GM21423 (cell line): ENCODE data around the gene ZNF71.

Experiments
- ATAC-seq: cut with Tn5 transposase; IDR thresholded peaks from one replicate; pipeline ENCODE4 v1.9.1; 2021; ENCODE audit warnings: mild to moderate bottlenecking, moderate library complexity; ENCODE audit not compliant: unreplicated experiment

Gene ZNF71

DNA sequence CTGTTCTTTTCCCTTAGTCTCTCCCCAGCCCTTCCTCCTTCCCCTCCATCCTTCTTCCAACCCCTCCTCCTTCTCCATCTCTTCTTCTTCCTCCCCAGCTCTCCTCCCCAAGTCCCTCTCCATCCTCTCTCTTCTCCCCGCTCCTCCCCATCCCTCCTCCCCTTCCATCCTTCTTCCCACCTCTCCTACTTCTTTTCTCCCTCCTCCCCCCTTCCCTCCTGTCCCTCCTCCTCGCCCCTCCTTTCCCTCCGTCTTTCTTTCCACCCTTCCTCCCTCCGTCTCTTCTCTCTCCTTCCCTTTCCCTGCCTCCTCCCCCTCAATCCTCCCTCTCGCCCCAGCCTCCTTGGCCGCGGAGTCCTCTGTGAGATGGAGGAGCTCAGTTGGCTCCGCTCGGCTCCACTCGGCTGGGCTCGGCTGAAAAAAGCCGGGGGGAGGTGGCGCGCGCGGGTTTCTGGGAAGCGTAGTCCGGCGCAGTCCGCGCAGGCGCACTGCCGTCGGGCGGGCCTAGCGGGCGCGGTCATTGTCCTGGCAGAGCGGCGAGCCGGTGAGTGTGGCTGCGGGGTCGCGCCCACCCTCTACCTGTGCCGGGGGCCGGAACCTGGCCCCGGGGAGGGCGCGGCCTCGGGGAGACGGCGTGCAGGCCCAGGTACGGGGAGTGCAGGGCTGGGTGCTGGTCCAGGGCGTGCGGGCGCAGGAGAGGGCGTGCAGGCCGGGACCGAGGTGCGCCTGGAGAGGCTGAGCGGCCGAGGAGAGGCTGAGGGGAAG, at the start of gene ZNF71:
Gene ZNF71 (plus strand): TSS at position 520 of the 765 bp plus-strand sequence. CDS start 6,257 bp downstream, outside the sequence.
- ATAC-seq = peak; percentile 96

DNA sequence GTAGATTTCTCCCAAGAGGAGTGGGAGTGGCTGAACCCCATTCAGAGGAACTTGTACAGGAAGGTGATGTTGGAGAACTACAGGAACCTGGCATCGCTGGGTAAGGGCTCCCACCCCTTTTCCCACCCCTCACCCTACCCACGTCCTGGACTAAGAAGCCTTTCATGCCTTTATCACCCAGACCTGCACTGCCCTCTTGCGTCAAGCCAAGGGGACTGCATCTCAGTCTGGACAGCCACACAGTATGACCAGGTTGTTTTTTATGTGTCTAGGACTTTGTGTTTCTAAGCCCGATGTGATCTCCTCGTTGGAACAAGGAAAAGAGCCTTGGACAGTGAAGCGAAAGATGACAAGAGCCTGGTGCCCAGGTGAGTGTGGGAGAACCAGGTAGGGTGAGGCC, 47.6 kb upstream of the ZNF71 start:
- ATAC-seq = no peak

DNA sequence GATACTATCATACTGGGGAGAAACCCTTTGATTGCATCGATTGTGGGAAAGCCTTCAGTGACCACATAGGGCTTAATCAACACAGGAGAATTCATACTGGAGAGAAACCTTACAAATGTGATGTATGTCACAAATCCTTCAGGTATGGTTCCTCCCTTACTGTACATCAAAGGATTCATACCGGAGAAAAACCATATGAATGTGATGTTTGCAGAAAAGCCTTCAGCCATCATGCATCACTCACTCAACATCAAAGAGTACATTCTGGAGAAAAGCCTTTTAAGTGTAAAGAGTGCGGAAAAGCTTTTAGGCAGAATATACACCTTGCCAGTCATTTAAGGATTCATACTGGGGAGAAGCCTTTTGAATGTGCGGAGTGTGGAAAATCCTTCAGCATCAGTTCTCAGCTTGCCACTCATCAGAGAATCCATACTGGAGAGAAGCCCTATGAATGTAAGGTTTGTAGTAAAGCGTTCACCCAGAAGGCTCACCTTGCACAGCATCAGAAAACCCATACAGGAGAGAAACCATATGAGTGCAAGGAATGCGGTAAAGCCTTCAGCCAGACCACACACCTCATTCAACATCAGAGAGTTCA, 40.7 kb upstream of the ZNF71 start:
- ATAC-seq = no peak

DNA sequence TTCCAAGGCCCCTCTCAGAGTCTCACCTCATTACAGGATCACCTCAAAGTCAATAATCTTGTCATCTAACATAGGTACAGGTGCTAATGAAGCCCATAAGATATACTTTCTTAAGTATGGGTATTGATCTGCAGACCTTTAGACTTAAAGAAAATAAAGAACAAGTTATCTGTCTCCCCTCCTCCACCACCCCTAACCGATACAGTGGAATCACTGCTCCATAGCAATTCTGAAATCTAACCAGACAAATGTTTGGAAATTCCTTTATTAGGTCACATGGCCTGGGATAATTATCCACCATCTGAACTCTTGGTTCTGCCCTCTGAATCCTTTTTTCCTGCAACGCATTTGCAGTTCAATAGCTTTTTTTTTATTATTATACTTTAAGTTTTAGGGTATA, 32.3 kb upstream of the ZNF71 start:
- ATAC-seq = no peak

DNA sequence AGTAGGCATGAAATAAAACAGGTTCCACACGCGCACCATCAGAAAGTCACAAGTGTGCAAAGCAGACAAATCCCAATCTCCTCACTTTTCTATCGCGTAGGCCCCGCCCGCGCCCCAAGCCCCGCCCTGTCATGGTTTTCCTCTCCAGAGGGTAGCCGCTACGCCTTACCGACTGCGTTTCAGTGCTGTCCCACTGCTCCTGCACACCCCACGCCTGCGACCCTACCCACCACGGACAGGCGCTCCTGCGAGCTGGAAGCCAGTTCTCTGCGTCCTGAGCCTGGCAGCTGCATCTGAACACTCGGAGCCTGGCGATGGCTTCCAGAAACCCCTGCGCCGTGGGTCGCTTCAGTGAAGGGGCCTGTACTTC, 28.2 kb upstream of the ZNF71 start:
- peak; percentile 31 for ATAC-seq

DNA sequence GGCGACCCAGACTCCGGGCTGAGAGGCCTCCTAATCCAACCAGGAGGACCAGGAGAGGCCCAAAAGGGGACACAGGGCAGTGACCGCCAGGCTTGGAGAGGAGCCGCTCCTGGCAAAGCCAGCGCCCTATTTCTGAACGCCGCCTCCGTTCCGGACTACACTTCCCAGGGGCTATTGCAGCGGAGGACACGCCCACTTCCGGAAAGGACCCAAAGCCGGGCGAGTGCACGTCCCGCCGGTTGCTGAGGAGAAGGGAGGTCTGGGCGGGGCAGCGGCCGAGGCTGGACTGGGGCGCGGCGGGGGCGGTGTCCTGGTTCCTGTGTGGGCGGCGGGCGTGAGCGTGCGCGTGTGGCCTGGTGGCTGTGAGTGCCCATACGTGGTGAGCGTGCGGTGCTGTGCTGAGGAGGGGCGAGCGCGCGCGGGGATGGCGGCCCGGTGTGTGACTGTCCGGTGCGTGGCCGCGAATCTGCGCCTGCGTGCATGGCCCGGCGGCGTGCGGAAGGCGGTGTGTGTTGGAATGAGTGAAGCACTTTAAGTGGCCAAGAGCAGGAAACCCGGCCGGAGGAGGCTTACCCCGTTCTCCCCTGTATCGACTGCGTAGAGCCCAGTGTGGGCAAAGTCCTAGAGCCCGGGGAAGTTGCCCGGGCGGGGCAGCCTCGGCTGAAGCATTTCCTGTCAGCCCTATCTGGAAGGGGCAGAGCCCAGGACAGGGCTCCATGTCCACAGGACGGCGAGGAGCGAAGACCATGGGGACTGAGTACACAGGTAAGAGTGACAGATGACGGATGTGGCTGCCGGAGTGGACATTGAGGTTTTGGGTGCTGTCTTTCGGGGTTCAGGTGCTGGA, 27.6 kb upstream of the ZNF71 start, which contains the start of gene ZNF470:
Gene ZNF470 (plus strand): TSS at position 195 of the 847 bp plus-strand sequence. CDS start 2,844 bp downstream, outside the sequence.
- peak; percentile 96 for ATAC-seq

DNA sequence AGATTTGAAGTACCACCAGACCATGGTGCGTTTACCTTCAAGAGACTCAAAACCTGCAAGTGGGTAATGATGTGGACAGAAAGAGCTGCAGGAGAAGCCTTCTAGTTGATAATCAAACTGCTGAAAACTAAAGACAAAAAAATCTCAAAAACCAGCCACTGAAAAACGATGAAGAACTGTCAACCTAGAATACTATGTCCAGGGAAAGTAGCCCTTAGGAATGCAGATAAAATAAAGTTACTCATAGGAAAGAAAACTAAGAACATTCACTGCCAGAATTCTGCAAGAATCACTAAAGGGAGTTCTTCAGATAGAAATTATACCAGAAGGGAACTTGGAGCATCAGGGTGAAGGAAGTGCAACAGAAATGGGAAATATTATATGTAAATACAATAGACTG, 22.5 kb upstream of the ZNF71 start:
- no peak for ATAC-seq

DNA sequence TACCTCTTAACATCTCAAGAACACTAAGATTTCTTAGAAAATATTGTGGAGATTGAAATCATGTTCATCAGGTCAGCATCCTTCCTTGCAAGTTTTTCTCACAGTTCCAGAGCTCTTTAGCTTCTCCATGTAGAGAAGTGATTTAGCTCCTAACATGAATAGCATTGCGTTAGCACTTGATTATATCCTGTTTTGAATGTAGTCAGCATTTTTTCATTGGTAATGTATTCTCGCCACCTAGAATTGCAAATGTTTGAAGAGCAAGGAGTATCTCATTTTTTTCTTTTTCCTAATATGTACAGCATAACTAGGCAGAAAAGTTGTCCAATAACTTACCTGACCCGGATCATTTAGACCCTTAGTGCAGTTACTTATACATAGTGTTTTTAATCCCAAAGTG, 21.2 kb upstream of the ZNF71 start:
- ATAC-seq = no peak

DNA sequence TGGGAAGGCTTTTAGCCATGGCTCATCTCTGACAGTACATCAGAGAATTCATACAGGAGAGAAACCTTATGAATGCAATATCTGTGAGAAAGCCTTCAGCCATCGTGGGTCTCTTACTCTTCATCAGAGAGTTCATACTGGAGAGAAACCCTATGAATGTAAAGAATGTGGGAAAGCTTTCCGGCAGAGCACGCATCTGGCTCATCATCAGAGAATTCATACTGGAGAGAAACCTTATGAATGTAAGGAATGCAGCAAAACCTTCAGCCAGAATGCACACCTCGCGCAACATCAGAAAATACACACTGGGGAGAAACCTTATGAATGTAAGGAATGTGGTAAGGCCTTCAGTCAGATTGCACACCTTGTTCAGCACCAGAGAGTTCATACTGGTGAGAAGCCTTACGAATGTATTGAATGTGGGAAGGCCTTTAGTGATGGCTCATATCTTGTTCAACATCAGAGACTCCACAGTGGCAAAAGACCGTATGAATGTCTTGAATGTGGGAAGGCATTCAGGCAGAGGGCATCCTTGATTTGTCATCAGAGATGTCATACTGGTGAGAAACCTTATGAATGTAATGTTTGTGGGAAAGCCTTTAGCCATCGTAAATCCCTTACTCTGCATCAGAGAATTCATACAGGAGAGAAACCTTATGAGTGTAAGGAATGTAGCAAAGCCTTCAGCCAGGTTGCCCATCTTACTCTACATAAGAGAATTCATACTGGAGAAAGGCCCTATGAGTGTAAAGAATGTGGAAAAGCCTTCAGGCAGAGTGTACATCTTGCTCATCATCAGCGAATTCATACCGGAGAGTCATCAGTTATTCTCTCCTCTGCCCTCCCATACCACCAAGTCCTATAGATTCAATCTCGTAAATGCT, 17.1 kb upstream of the ZNF71 start:
- ATAC-seq = no peak

DNA sequence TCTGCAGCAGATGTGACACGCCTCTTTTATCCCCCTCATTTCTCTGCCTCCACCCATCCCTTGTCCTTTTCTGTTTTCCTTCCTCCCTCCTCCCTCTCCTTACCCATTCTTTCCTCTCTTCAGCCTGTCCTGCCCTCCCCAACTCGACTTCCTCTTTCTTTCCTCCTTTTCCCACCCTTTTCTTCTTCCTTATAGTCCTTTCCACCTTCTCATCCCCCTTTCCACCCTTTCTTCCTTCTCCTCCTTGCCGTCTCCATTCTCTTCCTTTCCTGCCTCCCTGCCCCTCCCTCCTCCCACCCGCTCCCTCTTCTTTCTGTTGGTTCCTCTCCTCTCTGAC, 688 bp upstream of the ZNF71 start:
- ATAC-seq = no peak

DNA sequence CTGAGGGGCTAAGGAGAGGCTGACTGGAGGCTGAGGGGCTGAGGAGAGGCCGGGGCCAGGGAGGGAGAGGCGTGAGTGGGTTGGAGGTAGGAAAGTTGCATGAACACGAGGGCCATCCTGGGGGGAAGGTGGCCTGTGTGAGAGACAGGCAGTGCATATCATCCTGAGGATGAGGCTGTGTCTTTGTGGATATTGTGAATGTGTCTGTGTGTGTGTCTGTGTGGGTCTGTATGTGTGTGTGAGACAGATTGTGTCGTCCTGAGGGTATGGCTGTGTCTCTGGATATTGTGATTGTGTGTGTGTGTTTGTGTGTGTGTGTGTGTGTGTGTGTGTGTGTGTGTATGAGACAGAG, 422 bp downstream of the ZNF71 start:
- no peak for ATAC-seq

DNA sequence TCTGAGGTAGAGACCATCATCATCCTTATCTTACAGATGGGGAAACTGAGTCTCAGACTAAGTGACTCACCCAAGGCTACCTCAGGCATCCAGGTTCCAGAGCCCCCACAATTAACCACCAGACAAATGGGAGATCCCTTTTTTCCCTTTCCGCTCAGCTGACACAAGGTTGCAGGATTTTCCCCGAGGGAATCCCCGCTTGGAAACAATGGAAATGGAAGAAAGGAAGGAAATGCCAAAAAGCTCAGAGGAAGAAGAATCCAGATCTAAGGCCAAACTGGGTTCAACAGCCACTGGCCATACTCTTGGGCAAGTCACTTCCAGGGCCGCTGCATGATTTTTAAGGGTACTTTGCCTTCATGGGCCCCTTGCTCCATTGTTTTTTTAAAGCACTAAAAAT, 1.6 kb downstream of the ZNF71 start:
- ATAC-seq = no peak

DNA sequence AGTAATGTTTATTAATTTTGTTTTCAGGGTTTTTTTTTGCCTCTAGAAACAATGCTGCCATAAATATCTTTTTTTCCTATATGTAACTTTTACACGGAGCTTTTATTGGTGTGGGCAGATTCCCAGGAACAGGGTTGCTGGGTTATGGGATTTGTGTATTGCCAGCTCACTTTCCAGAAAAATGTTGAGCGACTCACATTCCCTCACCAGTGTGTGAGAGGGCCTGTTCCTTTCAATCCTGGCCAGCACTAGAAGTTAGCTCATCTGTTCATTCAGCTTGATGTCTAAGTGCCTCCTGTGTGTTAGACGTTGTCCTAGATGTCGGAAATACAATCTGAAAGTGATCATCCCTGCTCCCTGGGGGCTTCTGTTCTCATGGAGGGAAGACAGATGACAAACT, 2.6 kb downstream of the ZNF71 start:
- ATAC-seq = no peak

DNA sequence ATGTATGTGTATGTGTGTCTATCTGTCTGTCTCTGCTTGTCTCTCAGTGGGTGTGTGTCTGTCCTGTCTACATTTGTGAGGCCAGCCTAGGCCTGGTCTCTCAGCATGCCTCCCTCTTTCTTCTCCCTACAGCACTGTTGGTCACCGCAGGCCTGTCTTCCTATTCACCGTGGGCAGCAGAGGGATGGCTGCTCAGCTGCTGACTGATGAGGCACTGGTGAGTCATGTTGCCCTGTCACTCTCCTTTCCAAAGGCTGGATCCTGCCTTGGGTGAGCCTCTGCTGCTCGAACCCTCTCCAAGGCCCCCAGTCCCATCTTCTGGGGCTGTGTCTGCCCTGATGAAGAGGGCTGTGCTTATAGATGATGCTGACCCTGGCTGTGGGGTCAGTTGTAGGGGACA, 6.3 kb downstream of the ZNF71 start:
- no peak for ATAC-seq

DNA sequence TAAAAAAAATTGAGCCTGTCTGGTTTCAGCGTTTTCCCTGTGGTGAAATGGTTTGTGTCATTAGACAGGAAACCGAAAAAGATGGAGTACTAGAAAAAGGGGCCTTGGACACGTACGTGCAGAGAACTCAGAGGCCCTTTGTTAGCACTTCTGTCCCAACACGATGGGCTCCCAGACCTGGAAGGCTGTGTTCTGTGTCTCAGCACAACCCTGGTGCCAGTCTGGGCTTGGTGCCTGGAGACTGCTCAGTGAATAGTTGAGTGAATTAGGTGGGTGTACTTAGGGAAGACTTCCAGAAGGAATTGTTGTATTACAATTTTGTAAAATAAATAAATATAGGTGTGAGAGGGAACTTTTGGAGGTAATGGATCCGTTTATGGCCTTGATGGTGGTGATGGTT, 8.7 kb downstream of the ZNF71 start:
- ATAC-seq = no peak

DNA sequence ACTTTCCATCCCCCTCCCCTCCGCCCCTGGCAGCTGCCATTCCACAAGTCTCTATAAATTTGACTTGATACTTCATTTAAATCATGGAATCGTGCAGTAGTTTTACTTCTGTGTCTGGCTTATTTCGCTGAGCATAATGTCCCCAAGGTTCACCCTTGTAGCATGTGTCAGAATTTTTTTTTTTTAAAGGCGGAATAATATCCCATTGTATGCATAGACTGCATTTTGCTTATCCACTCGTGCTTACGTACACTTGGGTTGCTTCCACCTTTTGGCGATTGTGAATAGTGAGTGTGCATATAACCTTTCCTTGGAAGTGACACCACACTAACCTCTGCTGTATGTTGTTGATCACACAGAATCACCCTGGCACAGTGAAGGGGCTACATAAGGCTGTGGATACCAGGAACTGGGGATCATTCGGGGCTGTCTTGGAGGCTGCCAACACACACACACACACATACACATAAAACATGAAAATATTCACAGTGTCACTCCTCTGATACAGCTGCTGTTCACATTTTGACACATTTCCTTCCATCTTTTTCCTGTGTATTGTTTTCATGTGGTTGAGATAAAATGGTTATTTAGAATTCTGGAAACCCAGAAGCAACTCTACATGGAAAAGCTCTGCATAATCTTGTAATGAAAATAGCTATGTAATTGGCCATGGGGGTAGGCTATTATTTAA, 13.3 kb downstream of the ZNF71 start:
- no peak for ATAC-seq

DNA sequence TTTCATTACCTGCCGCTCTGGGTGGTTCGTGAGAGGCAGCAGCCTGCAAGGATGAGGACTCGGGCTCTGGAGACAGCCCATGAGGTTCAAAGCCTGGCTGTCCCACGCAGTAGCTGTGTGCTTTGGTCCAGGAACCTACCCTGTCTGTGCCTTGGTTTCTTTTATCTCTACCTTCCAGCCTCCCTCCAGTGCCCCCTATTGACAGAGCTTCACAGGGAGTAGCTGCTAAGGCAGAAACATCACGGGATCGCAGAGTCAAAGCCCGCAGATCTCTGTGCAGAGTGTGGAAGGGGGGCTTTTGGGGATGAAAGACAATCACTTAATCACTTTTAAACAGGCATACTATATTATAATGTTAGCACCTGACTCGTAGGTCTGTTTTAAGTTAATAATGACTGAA, 16.2 kb downstream of the ZNF71 start:
- no peak for ATAC-seq

DNA sequence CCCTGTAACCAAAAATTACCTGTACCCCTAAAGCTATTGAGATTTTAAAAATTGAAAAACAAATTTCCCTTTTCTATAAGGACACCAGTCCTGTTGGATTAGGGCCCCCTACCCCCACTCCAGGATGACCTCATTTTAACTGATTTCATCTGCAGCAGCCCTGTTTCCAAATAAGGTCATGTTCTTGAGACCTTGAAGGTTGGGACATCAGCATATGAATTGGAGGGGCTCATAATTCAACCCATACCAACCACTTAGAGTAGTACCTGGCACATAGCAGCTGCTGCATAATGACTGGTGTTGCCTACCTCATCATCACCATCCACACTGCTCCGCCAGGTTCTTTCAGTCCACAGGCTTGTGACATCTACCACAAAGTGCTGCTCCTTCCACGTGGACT, 17.6 kb downstream of the ZNF71 start:
- no peak for ATAC-seq

DNA sequence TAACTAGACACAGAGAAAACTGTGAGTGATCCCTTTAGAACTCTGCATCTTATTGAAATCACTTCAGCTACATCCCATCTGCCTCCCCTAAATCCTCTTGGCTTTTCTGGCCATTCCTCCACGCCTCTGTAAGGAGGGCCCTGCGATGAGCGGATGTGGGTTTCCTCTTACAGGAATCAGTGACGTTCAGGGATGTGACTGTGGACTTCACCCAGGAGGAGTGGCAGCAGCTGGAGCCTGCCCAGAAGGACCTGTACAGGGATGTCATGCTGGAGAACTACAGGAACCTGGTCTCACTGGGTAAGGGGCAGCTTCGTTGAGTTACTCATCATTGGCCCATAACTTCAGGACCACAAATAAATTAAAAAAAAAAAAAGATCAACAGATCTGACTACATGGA, 18.5 kb downstream of the ZNF71 start:
- no peak for ATAC-seq

DNA sequence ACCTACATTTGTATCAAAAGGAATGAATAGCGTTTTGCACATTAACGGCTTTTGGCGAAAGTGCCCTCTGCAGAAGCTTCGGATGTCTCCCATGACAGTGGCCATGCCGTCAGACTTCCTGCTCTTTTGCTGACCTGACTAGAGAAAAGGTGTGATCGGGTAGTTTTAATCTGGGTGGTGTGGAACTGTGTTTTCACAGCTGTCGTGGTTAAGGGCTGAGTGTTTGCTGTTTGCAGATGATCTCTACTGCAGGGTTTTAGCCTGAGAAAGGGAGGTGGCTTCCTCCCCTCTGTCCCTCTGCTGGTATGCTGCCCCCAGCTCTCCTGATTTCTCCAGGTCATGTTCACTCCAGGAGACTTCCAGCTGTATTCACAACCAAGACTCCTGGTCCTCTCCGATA, 22.4 kb downstream of the ZNF71 start:
- no peak for ATAC-seq
